ENCODE results near the gene GRHL3.

DNA sequence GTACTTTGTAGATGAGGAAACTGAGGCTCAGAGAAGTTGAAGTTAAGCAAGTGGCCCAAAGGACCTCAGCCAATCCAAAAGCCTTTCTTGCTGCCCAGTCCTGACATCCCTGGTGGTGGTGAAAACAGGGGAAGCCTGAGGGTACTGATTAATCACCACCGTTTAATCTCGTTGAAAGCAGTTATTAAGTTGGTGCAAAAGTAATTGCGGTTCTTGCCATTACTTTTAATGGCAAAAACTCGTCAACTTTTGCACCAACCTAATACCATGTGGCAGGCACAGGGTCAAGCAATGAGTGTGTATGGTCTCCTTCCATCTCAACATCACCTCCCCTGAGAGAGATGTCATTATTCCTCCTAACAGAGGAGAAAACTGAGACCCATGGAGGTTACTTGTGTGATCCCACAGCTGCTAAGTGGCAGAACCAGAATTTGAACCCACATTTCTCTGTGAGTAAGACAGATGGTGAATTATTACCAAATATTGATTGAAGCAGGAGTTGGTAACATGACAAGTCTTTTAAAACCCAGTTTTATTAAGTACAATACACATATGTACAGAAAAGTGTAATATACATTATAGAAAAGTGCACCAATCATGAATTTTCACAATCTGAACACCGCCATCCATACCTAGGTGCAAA, 39.4 kb upstream of the GRHL3 start:
- TF ChIP-seq POLR2AphosphoS5 (IDR thresholded peaks at IDR 0.05; ENCODE audit: borderline replicate concordance, low read depth, low read length) (no peak), EZH2 (IDR thresholded peaks at IDR 0.05) (no peak)

All from SK-N-MC (cell line).